Left lung (tissue), 10 donors: ENCODE data around the gene SAFB2. TPM values are rescaled to one million over a fixed set of nuclear protein-coding genes. Genes with fewer than 3 reads are reported as not detected.

Source experiments
- ATAC-seq: fragments of 200-7000 bp; cut with Tn5 transposase; one replicate; pipeline ENCODE4 v1.9.1; 2020; ENCODE audit warnings: moderate library complexity
- DNase-seq, 4 donors: peaks; one replicate each; pipeline ENCODE4 v3.0.0-alpha.2; 2013 to 2020
- H3K27ac ChIP-seq, 2 donors: fragments of 200-600 bp; sonication (generic) in 1 of 2; one replicate each; pipeline versions ENCODE4 v1.5.0 to v1.8.0; 2020 to 2021
- H3K27me3 ChIP-seq, 2 donors: fragments of 200-600 bp; sonication (generic) in 1 of 2; one replicate each; pipeline versions ENCODE4 v1.5.0 to v1.8.0; 2020 to 2021
- H3K36me3 ChIP-seq, 2 donors: fragments of 200-600 bp; sonication (generic) in 1 of 2; one replicate each; pipeline versions ENCODE4 v1.5.0 to v1.8.0; 2020 to 2021
- H3K4me1 ChIP-seq, 2 donors: fragments of 200-600 bp; one replicate each; pipeline ENCODE4 v1.8.0; 2021
- H3K4me3 ChIP-seq, 2 donors: fragments of 200-600 bp; sonication (generic) in 1 of 2; one replicate each; pipeline versions ENCODE4 v1.5.0 to v1.8.0; 2020 to 2021; ENCODE audit warnings: mild to moderate bottlenecking in 1 of 2
- H3K9me3 ChIP-seq, 2 donors: fragments of 200-600 bp; sonication (generic) in 1 of 2; one replicate each; pipeline versions ENCODE4 v1.5.0 to v1.8.0; 2020 to 2021
- intact Hi-C, 2 donors: fragments of 100-400 bp; cut with DNase I; formaldehyde crosslinking; loops; one replicate each; pipeline versions ENCODE4 v1.11.2 to v1.14.2; 2022
- polyA plus RNA-seq, 6 donors: library from polyadenylated mRNA; unstranded; fragments of 120-200 nt; gene quantifications; one replicate each; pipeline ENCODE4 v1.2.1, GENCODE V29; 2013; ENCODE audit not compliant: insufficient read length in 6 of 6
- total RNA-seq, 2 donors: library from RNA; stranded (reverse); fragmentation: NEBNext Ultra II Directional; extraction: Animal tissue kit (Norgen Biotek cat#: 25700); gene quantifications; one replicate each; pipeline ENCODE4 v1.2.1, GENCODE V29; 2021
- TF ChIP-seq, protein P1 (sequence below), 2 donors: fragments of 200-600 bp; sonication (generic) in 1 of 2; IDR thresholded peaks; one replicate each; pipeline versions ENCODE4 v1.5.0 to v1.8.0; 2021; ENCODE audit warnings: antibody characterized with exemption in 2 of 2
- donor health status: DM: no; HTN: yes; CAD: no.
- donor health status: DM: no; HTN: no; CAD: no.

The SAFB2 gene
- total and polyA plus RNA-seq, 8 donors: 62.0 to 110 (median 84.8) TPM

DNA sequence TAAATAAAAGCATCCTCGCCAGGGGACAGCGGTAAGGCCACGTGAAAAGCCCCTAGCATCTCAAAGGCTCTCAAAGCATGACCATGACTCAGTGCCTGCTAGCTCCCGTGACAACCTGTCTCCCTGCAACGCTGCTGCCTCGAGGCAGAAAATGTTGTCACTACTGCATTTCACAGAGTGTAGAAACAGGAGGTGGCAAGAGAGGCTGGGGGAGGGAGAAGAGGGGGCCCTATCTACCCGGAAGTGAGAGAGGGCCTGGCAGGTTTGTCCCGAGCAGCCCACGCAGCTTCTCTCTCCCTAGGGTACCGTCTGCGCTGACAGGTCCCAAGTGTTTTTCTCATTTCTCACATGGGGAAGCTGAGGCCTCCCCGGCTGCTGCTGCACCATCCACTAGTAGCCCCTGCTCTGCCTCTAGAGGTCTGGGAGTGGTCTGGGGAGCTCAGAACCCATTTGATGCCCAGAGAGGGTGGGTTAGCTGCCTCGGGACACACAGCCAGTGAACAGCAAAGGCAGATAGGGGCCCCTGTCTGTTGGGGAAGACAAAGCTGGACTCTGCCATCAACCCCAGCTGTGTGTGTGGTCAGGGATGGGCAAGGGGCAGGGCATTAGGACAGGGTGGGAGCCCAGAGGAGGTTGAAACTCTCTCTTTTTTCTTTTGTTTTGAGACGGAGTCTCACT lies 58.5 kb downstream of the SAFB2 start:
- TF ChIP-seq, protein P1, sequence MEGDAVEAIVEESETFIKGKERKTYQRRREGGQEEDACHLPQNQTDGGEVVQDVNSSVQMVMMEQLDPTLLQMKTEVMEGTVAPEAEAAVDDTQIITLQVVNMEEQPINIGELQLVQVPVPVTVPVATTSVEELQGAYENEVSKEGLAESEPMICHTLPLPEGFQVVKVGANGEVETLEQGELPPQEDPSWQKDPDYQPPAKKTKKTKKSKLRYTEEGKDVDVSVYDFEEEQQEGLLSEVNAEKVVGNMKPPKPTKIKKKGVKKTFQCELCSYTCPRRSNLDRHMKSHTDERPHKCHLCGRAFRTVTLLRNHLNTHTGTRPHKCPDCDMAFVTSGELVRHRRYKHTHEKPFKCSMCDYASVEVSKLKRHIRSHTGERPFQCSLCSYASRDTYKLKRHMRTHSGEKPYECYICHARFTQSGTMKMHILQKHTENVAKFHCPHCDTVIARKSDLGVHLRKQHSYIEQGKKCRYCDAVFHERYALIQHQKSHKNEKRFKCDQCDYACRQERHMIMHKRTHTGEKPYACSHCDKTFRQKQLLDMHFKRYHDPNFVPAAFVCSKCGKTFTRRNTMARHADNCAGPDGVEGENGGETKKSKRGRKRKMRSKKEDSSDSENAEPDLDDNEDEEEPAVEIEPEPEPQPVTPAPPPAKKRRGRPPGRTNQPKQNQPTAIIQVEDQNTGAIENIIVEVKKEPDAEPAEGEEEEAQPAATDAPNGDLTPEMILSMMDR (IDR thresholded peaks at IDR 0.05): no peak
- no peak overlapping the region for H3K27ac ChIP-seq
- H3K4me3 ChIP-seq: no peak overlapping the region
- no peaks in the 10 kb centered on the region for H3K36me3 ChIP-seq
- no peak for DNase-seq
- no peak for ATAC-seq
- intact Hi-C loops: no loop called here
- H3K9me3 ChIP-seq: peaks cover 0 to 11% of the 10 kb centered on the region in 2 donors
- H3K27me3 ChIP-seq: peaks cover 12 to 100% of the 10 kb centered on the region in 2 donors
- H3K4me1 ChIP-seq: no peaks in the 10 kb centered on the region

DNA sequence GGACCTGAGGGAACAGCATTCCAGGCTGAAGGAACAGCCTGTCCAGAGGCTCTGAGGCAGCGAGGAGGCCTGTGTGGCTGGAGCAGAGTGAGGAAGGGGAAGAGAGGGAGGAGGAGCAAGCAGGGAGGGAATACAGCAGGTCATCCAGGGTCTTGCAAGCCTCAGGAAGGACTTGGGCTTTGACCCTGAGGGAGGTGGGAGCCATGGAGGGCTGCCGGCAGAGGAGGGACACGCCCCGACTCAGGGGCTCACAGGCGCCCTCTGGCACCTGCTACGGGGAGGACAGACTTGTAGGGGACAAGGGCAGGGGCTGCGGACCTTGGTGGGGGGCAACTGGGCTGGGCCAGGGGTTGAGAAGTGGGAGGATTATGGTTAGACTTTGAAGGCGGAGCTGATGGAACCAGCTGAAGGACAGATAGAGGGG lies 59.6 kb downstream of the SAFB2 start:
- Histone ChIP-seq H3K9me3 (peaks cover 0 to 11% of the 10 kb centered on the region in 2 donors), H3K36me3 (no peaks in the 10 kb centered on the region), H3K27ac (no peak overlapping the region), H3K4me3 (no peak overlapping the region), H3K27me3 (peaks cover 12 to 97% of the 10 kb centered on the region in 2 donors), H3K4me1 (no peaks in the 10 kb centered on the region)
- intact Hi-C loops: no loop called here
- ATAC-seq (no peak), DNase-seq (no peak)
- TF ChIP-seq, protein P1 (IDR thresholded peaks at IDR 0.05): no peak

DNA sequence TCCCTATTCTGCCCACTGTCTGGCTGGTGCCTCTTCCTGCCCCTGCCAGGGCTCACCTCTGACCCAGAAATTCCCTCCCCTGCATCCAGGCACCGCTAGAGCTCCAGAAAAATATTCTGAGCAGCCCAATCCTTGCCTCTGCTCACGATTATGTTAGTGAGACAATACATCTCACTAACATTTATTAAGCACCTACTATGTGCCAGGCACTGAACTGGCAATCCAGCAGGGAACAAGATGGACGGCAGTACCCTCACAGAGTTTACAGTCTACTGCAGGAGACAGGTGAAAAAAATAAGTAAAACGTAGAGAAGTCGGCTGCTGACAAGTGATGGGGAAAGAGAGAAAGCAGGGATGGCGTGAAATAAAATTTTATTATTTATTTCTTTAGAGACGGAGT lies 60.3 kb downstream of the SAFB2 start:
- TF ChIP-seq, protein P1 (IDR thresholded peaks at IDR 0.05): no peak
- H3K27ac ChIP-seq: no peak overlapping the region
- no peak overlapping the region for H3K4me3 ChIP-seq
- peaks cover 8 to 97% of the 10 kb centered on the region in 2 donors for H3K27me3 ChIP-seq
- no peak for DNase-seq
- no peaks in the 10 kb centered on the region for H3K36me3 ChIP-seq
- intact Hi-C loops: no loop called here
- no peak for ATAC-seq
- H3K4me1 ChIP-seq: no peaks in the 10 kb centered on the region
- peaks cover 0 to 11% of the 10 kb centered on the region in 2 donors for H3K9me3 ChIP-seq

DNA sequence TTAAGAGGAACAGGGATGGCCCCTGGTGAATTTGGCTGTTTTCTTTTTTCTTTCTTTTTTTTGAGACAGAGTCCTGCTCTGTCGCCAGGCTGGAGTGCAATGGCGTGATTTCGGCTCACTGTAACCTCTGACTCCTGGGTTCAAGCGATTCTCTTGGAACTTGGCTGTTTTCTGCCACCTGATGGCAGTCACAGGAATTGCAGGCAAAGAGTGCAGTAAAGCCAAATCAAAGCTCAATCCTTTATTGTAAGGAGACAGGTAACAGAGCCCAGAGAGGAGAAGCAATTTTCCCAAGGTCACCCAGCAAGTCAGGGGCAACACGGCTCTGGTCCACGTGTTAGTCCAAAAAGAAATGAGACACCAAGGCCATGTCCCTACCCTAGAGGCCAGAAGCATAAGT lies 61.0 kb downstream of the SAFB2 start:
- peaks cover under 1 to 95% of the 10 kb centered on the region in 2 donors for H3K27me3 ChIP-seq
- no peaks in the 10 kb centered on the region for H3K4me1 ChIP-seq
- H3K9me3 ChIP-seq: peaks cover 0 to 11% of the 10 kb centered on the region in 2 donors
- intact Hi-C loops: no loop called here
- no peak for ATAC-seq
- no peak overlapping the region for H3K4me3 ChIP-seq
- H3K36me3 ChIP-seq: no peaks in the 10 kb centered on the region
- no peak overlapping the region for H3K27ac ChIP-seq
- TF ChIP-seq, protein P1 (IDR thresholded peaks at IDR 0.05): no peak
- DNase-seq: no peak

DNA sequence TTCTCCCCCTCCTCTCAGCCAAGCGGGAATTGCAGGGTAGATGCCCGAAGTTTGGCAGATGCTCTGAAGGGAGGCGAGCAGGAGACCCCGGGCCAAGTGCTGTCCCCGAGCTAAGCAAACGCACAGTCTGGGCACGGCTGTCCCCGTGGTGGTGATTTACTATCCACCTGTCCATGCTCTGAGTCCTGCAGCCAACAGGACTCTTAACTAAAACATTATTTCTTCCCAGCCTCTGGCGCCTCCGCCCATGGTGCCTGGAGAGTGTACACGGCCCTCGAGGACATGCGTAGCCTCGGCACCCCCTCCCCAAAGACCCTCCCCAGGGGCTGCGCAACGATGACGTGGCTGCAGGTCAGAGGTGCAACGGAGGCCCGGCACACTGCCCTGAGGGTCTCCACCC lies 62.4 kb downstream of the SAFB2 start:
- Histone ChIP-seq H3K9me3 (peaks cover 0 to 11% of the 10 kb centered on the region in 2 donors), H3K27me3 (peaks cover 0 to 92% of the 10 kb centered on the region in 2 donors), H3K36me3 (no peaks in the 10 kb centered on the region), H3K4me3 (no peak overlapping the region), H3K27ac (no peak overlapping the region), H3K4me1 (no peaks in the 10 kb centered on the region)
- TF ChIP-seq, protein P1 (IDR thresholded peaks at IDR 0.05): no peak
- intact Hi-C loops: no loop called here
- ATAC-seq (no peak), DNase-seq (no peak)
